ENCODE measurements around the gene PRKAG2.
A peak's percentile ranks its signal among the peaks of the same experiment; 100 is the strongest.

The PRKAG2 gene

GRCh38 chr7:151673216-151673615, 203.7 kb downstream of the PRKAG2 start:
- no peak for DNase-seq

GRCh38 chr7:151672716-151673115, 204.2 kb downstream of the PRKAG2 start:
- no peak for DNase-seq

- peak in 1 of 14 donors; percentile 28 for DNase-seq
Observed at GRCh38 chr7:151671514-151671913, 205.4 kb downstream of the PRKAG2 start.

- no peak for DNase-seq
Observed at GRCh38 chr7:151669762-151670161, 207.2 kb downstream of the PRKAG2 start.

GRCh38 chr7:151666886-151667285, 210.0 kb downstream of the PRKAG2 start:
- no peak for DNase-seq

GRCh38 chr7:151665368-151665767, 211.5 kb downstream of the PRKAG2 start:
- DNase-seq, result peak in 1 of 14 donors; percentile 29

- DNase-seq, result no peak
Observed at GRCh38 chr7:151664268-151664667, 212.6 kb downstream of the PRKAG2 start.

GRCh38 chr7:151663382-151664100, 213.4 kb downstream of the PRKAG2 start:
- DNase-seq, result no peak

- no peak for DNase-seq
Observed at GRCh38 chr7:151662251-151662826, 214.6 kb downstream of the PRKAG2 start.

GRCh38 chr7:151661587-151661986, 215.3 kb downstream of the PRKAG2 start:
- DNase-seq, result no peak

- DNase-seq, result no peak
Observed at GRCh38 chr7:151660141-151660540, 216.8 kb downstream of the PRKAG2 start.

GRCh38 chr7:151659219-151659618, 217.7 kb downstream of the PRKAG2 start:
- DNase-seq, result no peak

- DNase-seq, result no peak
Observed at GRCh38 chr7:151658778-151659177, 218.1 kb downstream of the PRKAG2 start.

- no peak for DNase-seq
Observed at GRCh38 chr7:151657173-151657572, 219.7 kb downstream of the PRKAG2 start.

GRCh38 chr7:151655555-151655954, 221.4 kb downstream of the PRKAG2 start:
- no peak for DNase-seq

- DNase-seq, result peak in 1 of 14 donors; percentile 10
Observed at GRCh38 chr7:151652111-151652510, 224.8 kb downstream of the PRKAG2 start.

- no peak for DNase-seq
Observed at GRCh38 chr7:151650161-151650560, 226.8 kb downstream of the PRKAG2 start.

- DNase-seq, result no peak
Observed at GRCh38 chr7:151648429-151648828, 228.5 kb downstream of the PRKAG2 start.

GRCh38 chr7:151647874-151648273, 229.0 kb downstream of the PRKAG2 start:
- DNase-seq, result no peak

GRCh38 chr7:151647006-151647405, 229.9 kb downstream of the PRKAG2 start:
- DNase-seq, result no peak

GRCh38 chr7:151645311-151645710, 231.6 kb downstream of the PRKAG2 start:
- no peak for DNase-seq

GRCh38 chr7:151644554-151644953, 232.4 kb downstream of the PRKAG2 start:
- no peak for DNase-seq

- no peak for DNase-seq
Observed at GRCh38 chr7:151642746-151643145, 234.2 kb downstream of the PRKAG2 start.

- DNase-seq, result no peak
Observed at GRCh38 chr7:151641587-151641986, 235.3 kb downstream of the PRKAG2 start.
